ENCODE measurements around the gene ITPKA. TPM values are rescaled to one million over a fixed set of nuclear protein-coding genes. Genes with fewer than 3 reads are reported as not detected.

ITPKA gene
- total RNA-seq, 4 donors from 2014 or later, result not detected

DNA sequence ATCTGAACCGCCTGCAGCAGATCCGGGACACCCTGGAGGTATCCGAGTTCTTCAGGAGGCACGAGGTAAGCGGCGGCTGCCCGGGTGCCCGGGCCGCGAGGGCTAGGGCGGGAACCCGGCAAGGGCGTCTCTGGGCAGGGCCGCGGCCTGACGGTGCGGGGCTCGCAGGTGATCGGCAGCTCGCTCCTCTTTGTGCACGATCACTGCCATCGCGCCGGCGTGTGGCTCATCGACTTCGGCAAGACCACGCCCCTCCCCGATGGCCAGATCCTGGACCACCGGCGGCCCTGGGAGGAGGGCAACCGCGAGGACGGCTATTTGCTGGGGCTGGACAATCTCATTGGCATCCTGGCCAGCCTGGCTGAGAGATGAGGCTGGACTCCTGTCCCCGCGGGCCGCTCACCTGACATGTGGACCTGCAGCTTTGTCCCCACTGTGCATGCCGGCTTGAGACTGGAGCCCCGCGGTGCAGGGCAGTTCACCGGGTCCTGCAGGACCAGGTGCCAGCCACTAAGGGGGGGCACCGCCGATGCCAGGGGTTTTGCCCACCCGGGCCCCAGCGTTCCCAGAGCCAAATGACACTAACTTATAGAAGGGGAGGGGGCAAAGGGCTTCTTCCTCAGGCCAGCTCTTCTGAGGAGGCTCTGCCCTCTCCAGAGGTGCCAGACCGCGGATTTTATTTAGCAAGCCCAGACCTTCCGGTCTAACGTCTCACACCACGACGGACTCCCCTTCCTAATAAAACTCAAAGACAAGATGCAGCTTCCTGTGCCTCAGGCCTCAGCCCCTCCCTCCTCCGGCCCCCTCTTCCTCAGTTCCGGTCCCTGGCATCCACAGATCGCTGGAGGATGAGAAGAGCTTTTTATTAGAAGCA is 9.4 kb downstream of the ITPKA start:
- peaks cover 0 to 75% of the 10 kb centered on the region in 2 donors for H3K27me3 ChIP-seq
- H3K4me3 ChIP-seq, result peak overlapping the region in 2 of 4 donors; percentile 9 to 22
- no peaks in the 10 kb centered on the region for H3K9me3 ChIP-seq
- DNase-seq (ENCODE audit: low spot score in 2 of 2), result no peak
- no peaks in the 10 kb centered on the region for H3K36me3 ChIP-seq
- 17 to 21% methylated on average over 23 to 54 of the region's 54 CpGs for WGBS, 2 donors
- peaks cover 0 to 22% (median 17%) of the 10 kb centered on the region in 4 donors for H3K4me1 ChIP-seq
- TF ChIP-seq POLR2A (IDR thresholded peaks at IDR 0.05) (no peak), CTCF (IDR thresholded peaks at IDR 0.05) (no peak), EP300 (IDR thresholded peaks at IDR 0.05) (no peak)
- no peak overlapping the region for H3K27ac ChIP-seq

DNA sequence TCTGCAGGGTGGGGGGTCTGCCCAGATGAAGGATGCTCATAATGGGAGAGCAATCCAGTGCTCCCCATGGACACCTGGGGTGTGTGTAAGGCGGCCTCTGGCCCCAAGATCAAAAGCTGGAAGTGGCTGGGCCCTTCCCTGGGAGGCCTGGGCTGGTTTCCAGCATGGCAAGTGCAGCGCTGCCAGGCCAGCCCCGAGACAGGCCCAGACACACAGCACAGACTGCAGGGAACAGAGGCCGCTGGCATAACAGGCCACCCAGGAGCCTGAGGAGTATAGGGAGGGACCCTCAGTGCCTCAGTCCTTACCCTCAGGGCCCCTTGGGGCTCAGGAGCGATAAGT is 10.0 kb downstream of the ITPKA start:
- Histone ChIP-seq H3K27me3 (peaks cover 0 to 75% of the 10 kb centered on the region in 2 donors), H3K9me3 (no peaks in the 10 kb centered on the region), H3K4me1 (peaks cover 0 to 22% (median 17%) of the 10 kb centered on the region in 4 donors), H3K4me3 (no peak overlapping the region), H3K36me3 (no peaks in the 10 kb centered on the region), H3K27ac (no peak overlapping the region)
- 85% methylated on average over 4 of the region's 5 CpGs; no CpG with 5 or more reads in 1 of the 2 donors for WGBS, 2 donors
- TF ChIP-seq POLR2A (IDR thresholded peaks at IDR 0.05) (no peak), CTCF (IDR thresholded peaks at IDR 0.05) (no peak), EP300 (IDR thresholded peaks at IDR 0.05) (no peak)
- DNase-seq (ENCODE audit: low spot score in 2 of 2), result no peak

DNA sequence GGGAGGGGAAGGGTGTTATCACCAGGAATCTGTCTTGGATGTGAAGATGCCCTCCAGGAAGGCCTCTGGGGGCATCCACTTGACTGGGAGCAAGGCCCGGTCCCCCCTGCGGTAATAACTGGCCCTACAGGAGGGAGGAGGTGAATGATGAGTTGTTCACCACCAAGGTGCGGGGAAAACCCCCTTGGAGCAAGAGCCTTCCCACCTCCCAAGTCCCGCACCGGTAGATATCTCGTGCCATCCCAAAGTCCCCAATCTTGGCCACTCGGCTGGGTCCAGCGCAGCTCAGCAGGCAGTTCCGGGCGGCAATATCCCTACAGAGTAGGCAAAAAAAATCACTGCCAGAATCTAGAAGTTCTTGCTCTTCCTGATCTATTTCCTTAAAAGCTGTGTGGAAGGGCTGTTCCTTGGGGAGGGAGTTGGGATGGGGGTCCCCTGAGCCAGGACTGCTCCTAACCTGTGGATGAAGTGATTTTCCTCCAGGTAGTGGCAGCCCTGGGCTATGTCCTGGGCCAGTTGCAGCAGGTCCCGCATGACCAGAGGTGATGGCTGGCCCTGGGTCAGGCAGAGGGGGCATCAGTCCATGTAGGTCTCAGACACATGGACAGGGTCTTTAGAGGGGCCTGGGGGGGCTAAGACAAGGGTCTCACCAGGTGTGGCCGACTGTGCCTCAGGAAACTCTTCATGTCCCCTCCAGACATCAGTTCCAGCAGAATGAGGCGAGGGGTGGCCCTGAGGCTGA is 11.2 kb downstream of the ITPKA start:
- Histone ChIP-seq H3K4me3 (no peak overlapping the region), H3K9me3 (no peaks in the 10 kb centered on the region), H3K36me3 (no peaks in the 10 kb centered on the region), H3K4me1 (peaks cover 0 to 22% (median 17%) of the 10 kb centered on the region in 4 donors), H3K27me3 (peaks cover 0 to 67% of the 10 kb centered on the region in 2 donors), H3K27ac (no peak overlapping the region)
- no peak for DNase-seq (ENCODE audit: low spot score in 2 of 2)
- WGBS, 2 donors, result 87 to 90% methylated on average over 11 to 13 of the region's 13 CpGs
- no peak for TF ChIP-seq CTCF (IDR thresholded peaks at IDR 0.05)
- TF ChIP-seq POLR2A (IDR thresholded peaks at IDR 0.05), result no peak
- TF ChIP-seq EP300 (IDR thresholded peaks at IDR 0.05), result no peak

DNA sequence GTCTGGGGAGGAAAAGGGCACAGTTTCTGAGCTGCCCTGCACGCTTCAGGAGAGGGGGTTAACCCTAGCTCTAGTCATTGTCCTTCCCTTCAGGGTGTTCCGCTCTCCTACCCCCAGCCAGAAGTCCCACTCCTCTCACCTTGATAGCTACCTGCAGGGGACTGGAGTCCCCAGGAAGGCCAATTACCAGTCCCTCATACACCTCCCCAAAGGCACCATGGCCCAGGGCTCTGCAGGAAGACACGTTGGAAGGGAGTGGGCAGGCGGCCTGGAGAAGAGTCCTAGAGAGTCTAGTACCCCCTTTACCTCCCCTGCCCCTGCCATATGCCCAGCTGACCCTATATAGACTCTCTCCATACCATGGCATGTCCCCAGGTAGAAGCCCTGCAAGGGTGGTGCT is 12.1 kb downstream of the ITPKA start:
- Histone ChIP-seq H3K27me3 (peaks cover 0 to 67% of the 10 kb centered on the region in 2 donors), H3K4me1 (peaks cover 0 to 22% (median 17%) of the 10 kb centered on the region in 4 donors), H3K36me3 (no peaks in the 10 kb centered on the region), H3K27ac (no peak overlapping the region), H3K4me3 (no peak overlapping the region), H3K9me3 (no peaks in the 10 kb centered on the region)
- 87 to 91% methylated on average over 4 of the region's 4 CpGs for WGBS, 2 donors
- no peak for DNase-seq (ENCODE audit: low spot score in 2 of 2)
- TF ChIP-seq EP300 (IDR thresholded peaks at IDR 0.05) (no peak), POLR2A (IDR thresholded peaks at IDR 0.05) (no peak), CTCF (IDR thresholded peaks at IDR 0.05) (no peak)

Data from tibial nerve (tissue), 4 donors.